Esophagus squamous epithelium (tissue), 5 donors: ENCODE results near the gene PLEKHJ1. TPM values are rescaled to one million over a fixed set of nuclear protein-coding genes. Genes with fewer than 3 reads are reported as not detected.

Experiments
- DNase-seq: peaks from one replicate; lab custom pipeline; 2025; lab: John Stamatoyannopoulos, UW
- H3K27ac ChIP-seq, 4 donors: fragments of 200-600 bp; sonication (generic); one replicate each; pipeline ENCODE4 v1.5.1; 2016 to 2019; ENCODE audit warnings: mild to moderate bottlenecking in 1 of 4
- H3K27me3 ChIP-seq, 4 donors: fragments of 200-600 bp; sonication (generic); 1 replicate in 3 of 4; 2 replicates in 1 of 4; pipeline versions ENCODE4 v1.5.1 to v1.6.0; 2017 to 2021; ENCODE audit warnings: antibody characterized with exemption in 1 of 4
- H3K36me3 ChIP-seq, 3 donors: fragments of 200-600 bp; sonication (generic); one replicate each; pipeline ENCODE4 v1.5.1; 2016 to 2019
- H3K4me1 ChIP-seq, 3 donors: fragments of 200-600 bp; sonication (generic); one replicate each; pipeline ENCODE4 v1.5.1; 2017 to 2019
- H3K4me3 ChIP-seq, 4 donors: fragments of 200-600 bp; sonication (generic); 1 replicate in 3 of 4; 2 replicates in 1 of 4; pipeline ENCODE4 v1.5.1; 2016 to 2019; ENCODE audit warnings: mild to moderate bottlenecking in 2 of 4, moderate library complexity in 1 of 4
- H3K9me3 ChIP-seq, 3 donors: fragments of 200-600 bp; sonication (generic); one replicate each; pipeline ENCODE4 v1.5.1; 2016 to 2019
- CTCF ChIP-seq, 6 experiments: fragments of 450-650 bp in 4 of 6; fragments of 200-600 bp in 2 of 6; sonication (generic) in 2 of 6; IDR thresholded peaks; one replicate each; pipeline ENCODE4 v1.5.1; 2016 to 2019; ENCODE audit warnings: antibody characterized with exemption in 6 of 6, mild to moderate bottlenecking in 4 of 6, moderate library complexity in 4 of 6
- POLR2A ChIP-seq, 4 donors: fragments of 450-650 bp; IDR thresholded peaks; one replicate each; pipeline ENCODE4 v1.6.1; 2017; ENCODE audit warnings: antibody characterized with exemption in 4 of 4, mild to moderate bottlenecking in 4 of 4, moderate library complexity in 3 of 4
- WGBS, 2 donors: methylation state at CpG; one replicate each; pipeline ENCODE4 v1.1.5; 2018; 5-methylcytosine and 5-hydroxymethylcytosine counted together
- intact Hi-C: fragments of 100-400 bp; cut with DNase I; formaldehyde crosslinking; loops from one replicate; pipeline ENCODE4 v1.15.0; 2022
- total RNA-seq, 4 donors: library from RNA; depleted of rRNA; stranded (reverse); fragments of >200 nt; gene quantifications; one replicate each; pipeline ENCODE4 v1.1.0, GENCODE V29; 2016
- donor health status: DM: yes; HTN: yes; CAD: no.

PLEKHJ1 gene
- total RNA-seq, 4 donors from 2014 or later = 44.8 to 56.5 (median 48.8) TPM

- WGBS, 2 donors = 61 to 71% methylated on average over 15 to 38 of the region's 67 CpGs
- Histone ChIP-seq H3K4me1 (peaks cover 0 to 46% (median 4%) of the 10 kb centered on the region in 3 donors), H3K9me3 (no peaks in the 10 kb centered on the region), H3K36me3 (peaks cover 35 to 100% (median 55%) of the 10 kb centered on the region in 3 donors), H3K27me3 (no peaks in the 10 kb centered on the region), H3K4me3 (peak overlapping the region in 1 of 4 donors; percentile 21), H3K27ac (peak overlapping the region in 3 of 4 donors; percentile 11 to 34 (median 33))
- DNase-seq = no peak
- no peak for TF ChIP-seq POLR2A (IDR thresholded peaks at IDR 0.05)
- TF ChIP-seq CTCF (IDR thresholded peaks at IDR 0.05) = no peak
- intact Hi-C loops = no loop called here
Observed at GRCh38 chr19:2227415-2228156, 8.5 kb downstream of the PLEKHJ1 start.

- Histone ChIP-seq H3K27ac (peak overlapping the region in 2 of 4 donors; percentile 33 to 34), H3K9me3 (no peaks in the 10 kb centered on the region), H3K4me1 (peaks cover 0 to 41% (median 4%) of the 10 kb centered on the region in 3 donors), H3K4me3 (no peak overlapping the region), H3K27me3 (no peaks in the 10 kb centered on the region), H3K36me3 (peaks cover 40 to 100% (median 60%) of the 10 kb centered on the region in 3 donors)
- TF ChIP-seq POLR2A (IDR thresholded peaks at IDR 0.05) (no peak), CTCF (IDR thresholded peaks at IDR 0.05) (no peak)
- no peak for DNase-seq
- intact Hi-C loops = no loop called here
- 88 to 94% methylated on average over 3 to 45 of the region's 53 CpGs for WGBS, 2 donors
Observed at GRCh38 chr19:2226840-2227360, 9.2 kb downstream of the PLEKHJ1 start.

GRCh38 chr19:2226051-2226839 is 9.9 kb downstream of the PLEKHJ1 start:
- Histone ChIP-seq H3K27me3 (no peaks in the 10 kb centered on the region), H3K4me1 (peaks cover 0 to 35% (median 4%) of the 10 kb centered on the region in 3 donors), H3K9me3 (no peaks in the 10 kb centered on the region), H3K27ac (no peak overlapping the region), H3K4me3 (no peak overlapping the region), H3K36me3 (peaks cover 40 to 100% (median 61%) of the 10 kb centered on the region in 3 donors)
- WGBS, 2 donors = 85 to 86% methylated on average over 13 to 15 of the region's 59 CpGs
- no peak for TF ChIP-seq CTCF (IDR thresholded peaks at IDR 0.05)
- no peak for TF ChIP-seq POLR2A (IDR thresholded peaks at IDR 0.05)
- intact Hi-C loops = no loop called here
- DNase-seq = no peak

- no peaks in the 10 kb centered on the region for H3K27me3 ChIP-seq
- 93 to 96% methylated on average over 12 to 19 of the region's 32 CpGs for WGBS, 2 donors
- peaks cover 0 to 28% (median 4%) of the 10 kb centered on the region in 3 donors for H3K4me1 ChIP-seq
- DNase-seq = no peak
- TF ChIP-seq CTCF (IDR thresholded peaks at IDR 0.05) = no peak
- no peak for TF ChIP-seq POLR2A (IDR thresholded peaks at IDR 0.05)
- H3K27ac ChIP-seq = no peak overlapping the region
- H3K36me3 ChIP-seq = peaks cover 35 to 100% (median 62%) of the 10 kb centered on the region in 3 donors
- H3K4me3 ChIP-seq = no peak overlapping the region
- intact Hi-C loops = no loop called here
- no peaks in the 10 kb centered on the region for H3K9me3 ChIP-seq
Observed at GRCh38 chr19:2225415-2226050, 10.6 kb downstream of the PLEKHJ1 start.
